NCI-H2107 (cell line): ENCODE measurements around the gene SREBF2.
"Not testable (repeated sequence)": the region's sequence is repeated elsewhere in the genome, so short reads cannot be mapped to it uniquely, and the experiment has no call there.

ENCODE experiments used
- DNase-seq: peaks from one replicate; lab custom pipeline; 2025; lab: John Stamatoyannopoulos, UW

The SREBF2 gene

DNA sequence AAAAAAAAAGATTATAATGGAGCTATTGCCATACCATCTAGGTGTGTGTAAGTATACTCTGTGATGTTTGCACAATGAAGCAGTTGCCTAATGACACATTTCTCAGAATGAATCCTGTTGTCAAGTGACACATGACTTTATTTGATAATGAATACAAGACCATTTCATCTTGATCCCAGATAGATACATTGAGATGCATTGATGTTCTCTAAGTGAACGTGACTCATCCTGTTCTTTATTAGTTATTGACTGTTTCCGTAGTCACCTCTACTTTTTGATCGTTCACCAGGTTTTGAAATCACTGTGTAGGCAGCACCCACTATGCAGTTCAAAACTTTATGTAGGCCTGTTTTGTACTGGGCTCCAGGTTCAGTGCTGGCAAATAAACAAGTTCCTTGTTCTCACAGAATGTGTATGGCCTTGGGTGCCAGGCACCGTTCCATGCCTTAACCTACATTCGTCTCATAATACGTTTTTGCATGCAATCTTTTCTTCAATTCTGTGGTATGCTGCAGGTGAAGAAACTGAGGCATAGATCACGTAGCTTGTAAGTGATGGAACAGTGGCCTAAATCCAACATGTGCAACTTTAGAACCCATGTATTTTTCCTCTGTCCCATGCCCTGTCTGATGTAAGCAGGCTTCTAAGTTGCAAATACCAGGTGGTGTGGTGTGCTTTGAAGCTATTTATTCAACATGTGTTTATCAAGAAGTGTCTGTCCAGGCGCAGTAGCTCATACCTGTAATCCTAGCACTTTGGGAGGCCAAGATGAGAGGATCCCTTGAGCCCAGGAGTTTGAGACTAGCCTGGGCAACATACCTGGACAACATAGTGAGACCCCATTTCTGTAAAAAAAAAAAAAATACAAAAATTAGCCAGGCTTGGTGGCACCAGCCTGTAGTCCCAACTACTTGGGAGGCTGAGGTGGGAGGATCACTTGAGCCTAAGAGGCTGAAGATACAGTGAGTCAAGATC lies 10.4 kb downstream of the SREBF2 start:
- no peak for DNase-seq

DNA sequence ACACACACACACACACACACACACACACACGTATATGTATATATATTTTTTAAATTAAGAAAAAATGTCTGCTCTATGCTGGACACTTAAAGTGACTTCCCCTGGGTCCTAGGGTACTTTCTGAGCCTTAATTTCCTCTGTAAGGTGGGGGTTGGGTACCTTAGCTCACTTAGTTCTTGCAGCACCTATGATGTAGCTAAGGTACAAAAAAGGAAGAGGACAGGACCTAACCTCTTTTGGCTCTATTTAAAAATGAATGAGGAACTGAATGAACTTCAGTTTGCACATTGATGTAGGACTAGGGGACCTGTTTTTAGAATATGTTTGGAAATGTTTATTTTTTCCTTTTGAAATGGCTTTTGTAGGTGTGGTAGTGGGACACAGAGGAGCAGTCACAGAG lies 11.1 kb downstream of the SREBF2 start:
- DNase-seq = no peak

DNA sequence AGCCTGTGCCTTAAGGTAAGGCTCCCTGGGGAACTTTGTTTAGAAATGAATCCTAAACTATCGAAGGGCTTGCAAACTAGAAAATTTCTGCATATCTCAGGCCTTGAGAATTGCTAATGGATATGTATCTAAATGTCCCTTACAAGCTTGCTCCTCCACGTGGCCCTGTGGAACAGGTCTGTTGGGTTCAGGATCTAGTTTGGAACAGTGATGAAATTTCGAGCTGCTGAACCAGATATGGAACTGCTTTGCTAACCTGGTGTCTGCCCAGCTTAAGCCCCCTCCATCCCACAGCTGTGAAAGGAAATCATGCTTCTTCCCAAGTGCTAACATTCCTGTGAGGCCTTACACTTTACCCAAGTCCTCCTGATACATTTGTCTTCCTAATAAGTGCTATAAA lies 11.6 kb downstream of the SREBF2 start:
- no peak for DNase-seq

DNA sequence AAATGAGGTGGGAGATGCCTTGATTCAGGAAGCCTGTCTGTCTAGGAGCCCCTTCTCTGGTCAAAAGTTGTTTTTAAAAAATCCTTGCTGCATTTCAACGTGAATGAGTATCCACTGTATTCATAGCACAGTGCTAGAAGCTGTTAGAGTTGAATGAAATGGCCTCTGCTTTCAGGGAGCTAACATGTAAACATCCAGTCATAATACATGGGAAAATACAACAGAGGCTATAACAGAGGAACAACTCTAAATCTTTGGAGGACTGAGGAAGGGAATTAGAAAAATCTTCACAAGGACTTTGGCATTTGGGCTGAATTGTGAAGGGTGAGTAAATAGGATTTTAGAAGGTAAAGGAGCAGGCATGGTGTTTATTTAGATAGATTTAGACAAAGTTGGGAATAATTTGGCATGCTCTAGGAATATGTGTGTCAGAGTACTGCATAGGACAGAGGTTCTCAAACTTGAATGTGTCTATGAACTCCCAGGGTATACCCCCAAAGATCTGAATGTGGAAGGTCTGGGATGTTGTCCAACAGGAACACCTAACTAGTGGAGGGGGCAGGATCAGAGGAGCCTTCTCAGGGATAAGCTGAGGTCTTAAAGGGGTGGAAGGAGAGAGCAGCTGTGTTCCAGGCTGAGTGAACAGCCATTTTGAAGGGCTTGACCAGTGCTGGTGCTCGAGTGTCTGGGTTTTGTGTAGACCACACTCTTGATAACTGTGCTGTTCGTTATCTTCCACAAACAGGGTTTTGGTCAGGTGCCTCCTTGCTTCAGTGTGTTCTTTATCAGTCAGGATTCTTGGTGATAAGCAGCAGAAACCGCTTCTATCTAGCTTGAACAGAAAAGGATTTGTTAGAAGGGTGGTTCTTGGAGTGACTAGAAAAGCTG lies 12.7 kb downstream of the SREBF2 start:
- no peak for DNase-seq

DNA sequence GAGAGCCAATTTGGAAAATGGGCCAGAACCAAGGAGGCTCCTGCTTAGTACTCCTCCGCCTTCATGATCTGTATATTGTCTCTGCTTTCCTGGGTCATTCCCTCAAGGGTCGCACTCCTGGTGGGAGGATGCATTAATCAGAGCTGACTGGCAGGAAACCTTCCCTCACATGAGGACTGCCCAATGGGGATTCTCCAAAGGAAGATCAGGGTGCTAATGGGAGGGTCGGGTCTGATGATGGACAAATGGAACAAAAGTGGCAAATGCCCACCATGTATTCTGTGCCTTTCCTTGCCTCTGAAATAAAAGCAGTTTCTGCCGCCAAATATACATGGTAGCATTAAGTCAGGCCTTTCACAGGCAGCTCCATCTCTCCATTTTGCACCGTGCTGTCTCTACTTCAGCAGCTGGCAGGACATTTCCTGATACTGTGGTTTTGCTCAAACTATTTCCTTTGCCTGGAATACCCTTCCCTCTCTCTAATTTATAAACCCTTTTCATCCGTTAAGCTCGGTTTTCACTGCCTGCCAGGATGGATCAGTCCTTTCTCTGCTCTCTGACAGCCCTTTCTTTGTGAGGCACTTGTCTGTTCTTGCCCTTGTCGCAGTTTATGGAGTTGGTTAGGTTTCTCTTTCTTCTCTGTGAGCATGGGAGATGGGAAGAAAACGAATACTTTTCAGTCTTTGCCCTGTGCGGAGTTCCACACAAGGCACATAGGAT lies 13.5 kb downstream of the SREBF2 start:
- no peak for DNase-seq

DNA sequence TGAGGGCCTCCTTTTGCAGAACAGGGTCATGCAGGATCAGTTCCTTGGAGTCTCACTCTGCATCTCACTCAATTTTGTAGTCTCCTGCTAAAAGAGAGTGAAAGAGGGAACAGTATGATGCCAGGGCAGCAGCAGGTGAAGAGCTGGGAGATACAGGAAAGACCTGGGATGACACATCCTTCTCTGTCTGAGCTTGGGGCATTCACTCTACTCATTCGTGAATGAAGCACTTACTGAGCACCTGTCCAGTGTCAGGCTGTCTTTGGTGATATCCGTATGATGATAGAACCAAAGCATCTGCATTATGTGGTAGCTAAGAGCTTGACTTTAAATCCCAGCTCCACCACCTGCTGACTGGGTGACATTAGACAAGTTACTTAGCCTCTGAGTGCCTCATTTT lies 14.4 kb downstream of the SREBF2 start:
- DNase-seq = no peak

DNA sequence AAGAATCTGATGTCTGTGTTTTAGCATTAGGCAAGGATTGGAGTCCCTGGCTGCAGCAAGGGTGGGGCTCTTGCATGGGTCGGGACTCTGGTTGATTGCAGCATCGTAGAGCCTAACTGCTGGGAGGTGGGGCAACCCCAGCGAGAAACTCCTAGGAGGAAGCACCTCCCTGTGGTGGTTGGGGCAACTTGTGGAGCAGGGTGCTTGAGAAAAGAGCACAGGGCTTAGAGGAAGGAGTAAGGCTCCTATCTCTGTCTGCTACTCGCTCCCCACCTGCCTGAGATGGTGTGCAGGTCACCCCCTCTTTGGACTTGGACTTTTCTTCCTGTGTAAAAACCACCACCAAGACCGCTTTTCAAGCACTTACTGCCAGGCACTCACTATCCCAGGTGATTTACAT lies 15.6 kb downstream of the SREBF2 start:
- no peak for DNase-seq

DNA sequence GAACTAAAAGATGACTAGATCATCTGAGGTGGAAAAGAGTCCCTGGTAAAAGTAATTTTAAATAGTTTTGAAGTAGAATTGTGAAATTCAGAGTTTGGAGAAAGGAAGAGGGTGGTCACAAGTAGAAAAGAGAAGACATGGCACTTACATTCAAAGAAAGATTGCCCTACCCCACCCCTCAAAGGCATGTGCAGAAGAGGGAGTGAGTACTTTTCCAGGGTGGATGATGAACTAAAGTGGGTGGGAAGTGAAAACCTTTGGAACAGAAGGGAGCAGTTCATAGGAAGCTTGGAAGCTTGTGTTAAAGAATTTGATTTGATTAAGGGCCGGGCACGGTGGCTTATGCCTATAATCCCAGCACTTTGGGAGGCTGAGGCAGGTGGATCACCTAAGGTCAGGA lies 23.6 kb downstream of the SREBF2 start:
- DNase-seq = no peak

DNA sequence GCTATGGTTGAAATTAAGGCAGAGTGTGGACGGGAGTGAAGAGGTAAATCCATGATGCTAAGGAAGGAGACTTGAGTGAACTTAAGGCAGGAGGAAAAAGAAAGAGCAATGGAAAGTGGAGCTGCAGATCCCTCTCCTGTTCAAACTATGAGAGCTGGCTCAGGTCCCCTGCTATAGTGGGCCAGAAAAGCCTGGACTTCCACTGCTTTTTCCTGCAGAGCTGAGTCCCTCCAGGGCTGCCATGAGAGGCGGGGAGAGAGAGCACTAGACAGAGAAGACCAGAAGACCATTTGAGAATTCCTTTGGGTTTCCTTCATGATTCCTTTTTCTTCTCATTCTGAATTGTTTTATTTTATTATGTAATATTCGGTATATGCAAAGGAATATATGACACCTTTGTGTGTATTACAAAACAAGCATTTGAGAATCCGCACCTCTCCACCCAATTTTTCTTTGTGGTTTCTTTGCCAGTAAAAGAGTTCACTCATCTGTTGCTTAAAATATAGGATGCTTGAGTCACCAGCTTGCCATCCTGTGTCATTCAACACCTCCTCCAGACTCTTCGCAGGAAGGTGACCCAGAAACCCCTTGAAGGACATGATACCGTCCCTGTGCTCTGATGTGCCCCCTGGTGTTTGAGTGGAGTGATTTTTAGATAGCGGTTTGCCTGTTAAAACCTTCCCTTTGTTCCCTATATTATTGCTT lies 24.4 kb downstream of the SREBF2 start:
- DNase-seq = peak; percentile 32

DNA sequence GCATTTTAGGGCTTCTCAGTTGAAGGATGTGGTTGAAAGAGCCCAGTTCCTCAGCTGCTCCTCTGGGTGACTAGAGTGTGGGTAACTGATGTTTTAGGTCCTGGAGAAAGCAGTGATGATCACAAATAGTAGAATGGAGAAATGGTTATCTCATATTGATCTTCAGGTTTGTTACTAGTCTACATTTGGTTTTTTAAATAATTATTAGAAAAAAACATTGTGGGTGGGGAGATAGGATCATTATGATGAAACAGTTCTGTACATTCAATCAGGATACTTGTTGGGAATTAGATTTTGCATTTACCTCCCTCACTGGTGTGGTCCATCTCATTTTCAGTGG lies 24.9 kb downstream of the SREBF2 start:
- DNase-seq = no peak

DNA sequence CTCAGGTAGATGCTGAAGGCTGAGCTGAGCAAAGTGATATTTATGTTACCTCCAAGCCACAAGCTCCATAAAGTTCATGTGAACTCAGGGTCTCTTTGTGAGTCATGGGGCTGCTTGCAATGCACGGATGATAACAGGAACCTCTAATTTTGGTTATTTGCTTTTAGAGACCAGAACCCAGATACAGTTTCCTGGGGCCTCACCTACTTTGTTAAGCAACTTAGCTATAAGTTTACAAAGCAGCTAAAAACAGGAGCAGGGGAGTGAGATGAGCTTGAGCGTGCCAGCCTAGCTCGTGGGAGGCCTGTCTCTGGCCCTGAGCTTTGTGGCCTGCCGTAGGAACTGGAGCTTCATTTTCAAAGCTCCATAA lies 29.2 kb downstream of the SREBF2 start:
- no peak for DNase-seq

DNA sequence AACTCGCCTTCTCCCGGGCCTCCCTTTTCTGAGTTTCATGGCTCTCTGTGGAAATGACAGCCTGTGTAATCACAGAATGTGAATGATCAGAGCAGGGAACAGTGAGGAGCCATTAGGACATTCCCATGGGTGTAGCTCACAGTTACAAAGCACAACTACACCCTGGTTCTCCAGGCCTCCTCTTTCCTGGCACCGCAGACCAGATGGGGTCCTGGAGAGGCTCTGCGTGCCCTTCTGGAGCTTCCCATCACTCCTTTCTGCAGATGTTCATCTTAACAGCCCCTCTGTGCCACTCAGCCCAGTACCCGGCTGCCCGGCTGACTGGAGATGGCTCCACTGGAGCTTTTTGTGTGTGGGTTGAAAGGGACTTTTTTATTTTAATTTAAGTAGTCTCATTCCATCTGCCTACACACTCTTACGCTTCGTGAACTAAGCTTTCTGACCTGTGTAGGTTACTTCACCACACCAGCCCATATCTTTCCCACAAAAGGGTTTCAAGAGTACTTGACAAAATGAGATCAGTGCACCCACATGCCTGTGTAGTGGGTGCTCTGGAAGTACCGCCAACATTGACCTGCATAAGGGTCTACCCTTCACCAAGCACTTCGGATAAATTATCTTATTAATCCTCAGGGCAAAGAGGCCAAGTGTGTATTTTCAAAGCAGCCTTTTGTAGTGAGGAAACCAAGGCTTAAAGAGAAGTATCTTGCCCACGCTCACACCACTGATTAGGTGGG lies 29.8 kb downstream of the SREBF2 start:
- no peak for DNase-seq

DNA sequence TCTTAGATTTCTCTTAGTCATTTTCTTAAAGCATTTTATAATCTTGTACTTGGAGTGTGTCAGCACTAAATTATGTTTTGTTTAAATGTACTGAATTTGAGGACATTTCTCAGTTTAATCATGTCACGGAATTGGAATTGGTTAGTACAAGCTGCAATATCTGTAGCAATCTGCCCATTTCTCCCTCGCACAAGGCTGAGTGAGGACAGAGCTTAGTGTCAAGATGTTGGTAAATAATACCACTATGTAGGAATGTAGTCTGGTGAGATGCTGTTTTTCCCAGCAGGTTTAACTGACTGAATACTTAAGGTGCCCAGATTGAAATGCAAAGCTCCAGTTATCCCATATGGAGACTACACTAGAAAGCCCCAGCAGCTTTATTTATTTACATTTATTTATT lies 30.6 kb downstream of the SREBF2 start:
- DNase-seq = no peak

DNA sequence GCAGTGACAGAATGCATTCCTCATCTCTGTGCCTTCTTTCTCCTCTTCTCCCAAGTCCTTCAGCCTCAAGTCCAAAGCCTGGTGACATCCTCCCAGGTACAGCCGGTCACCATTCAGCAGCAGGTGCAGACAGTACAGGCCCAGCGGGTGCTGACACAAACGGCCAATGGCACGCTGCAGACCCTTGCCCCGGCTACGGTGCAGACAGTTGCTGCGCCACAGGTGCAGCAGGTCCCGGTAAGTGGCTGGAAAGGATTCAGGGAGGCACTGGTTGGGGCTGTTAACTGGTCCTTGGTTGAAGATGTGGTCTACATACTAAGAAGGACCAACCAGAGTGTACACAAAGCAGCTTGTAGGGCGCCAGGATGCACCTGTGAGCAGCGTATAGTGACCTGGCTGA lies 35.7 kb downstream of the SREBF2 start:
- no peak for DNase-seq

DNA sequence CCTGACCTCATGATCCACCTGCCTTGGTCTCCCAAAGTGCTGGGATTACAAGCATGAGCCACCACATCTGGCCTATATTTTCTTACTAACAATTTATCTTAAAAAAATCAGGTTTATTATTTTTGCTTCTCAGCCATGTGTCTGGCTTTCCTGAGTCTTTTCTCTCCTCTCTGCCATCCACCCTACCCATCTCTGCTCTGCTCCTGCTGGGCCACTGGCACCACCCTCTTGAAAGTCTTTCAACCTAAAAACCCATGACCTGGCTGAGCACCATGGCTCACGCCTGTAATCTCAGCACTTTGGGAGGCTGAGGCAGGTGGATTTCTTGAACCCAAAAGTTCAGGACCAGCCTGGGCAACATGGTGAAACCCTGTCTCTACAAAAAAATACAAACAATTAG lies 37.2 kb downstream of the SREBF2 start:
- DNase-seq = not testable (repeated sequence)

DNA sequence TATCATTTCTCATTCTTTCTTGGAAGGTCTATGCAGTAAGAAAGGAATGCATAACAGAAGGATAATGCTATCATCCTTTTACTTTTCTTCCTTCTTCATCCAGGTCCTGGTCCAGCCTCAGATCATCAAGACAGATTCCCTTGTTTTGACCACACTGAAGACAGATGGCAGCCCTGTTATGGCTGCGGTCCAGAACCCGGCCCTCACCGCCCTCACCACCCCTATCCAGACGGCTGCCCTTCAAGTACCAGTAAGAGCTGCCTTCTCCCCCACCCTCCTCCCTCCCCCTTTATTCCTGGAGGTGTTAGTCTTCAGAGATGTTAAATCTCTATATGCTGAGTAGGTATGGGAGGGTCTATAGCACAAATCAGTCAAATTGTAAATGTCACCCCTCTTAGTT lies 37.9 kb downstream of the SREBF2 start:
- DNase-seq = no peak

DNA sequence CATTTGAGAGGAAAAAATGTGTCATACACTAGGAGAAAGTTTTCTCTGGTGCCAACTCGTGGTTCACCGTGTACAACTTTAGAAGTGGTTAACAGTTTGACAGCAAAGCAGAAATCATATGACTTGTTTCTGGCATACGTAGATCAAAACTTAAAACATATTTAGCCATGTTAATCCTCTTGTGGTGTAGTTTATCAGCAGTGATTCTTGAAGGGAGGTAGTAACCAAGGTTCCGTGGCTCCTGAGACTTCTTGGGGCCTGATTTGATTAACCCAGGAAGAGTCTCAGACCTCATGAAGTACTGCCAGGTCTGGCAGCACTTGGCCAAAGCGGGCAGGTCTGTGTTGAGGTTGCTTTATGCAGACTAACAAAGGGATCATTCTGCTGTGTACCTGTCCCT lies 40.5 kb downstream of the SREBF2 start:
- DNase-seq = no peak

DNA sequence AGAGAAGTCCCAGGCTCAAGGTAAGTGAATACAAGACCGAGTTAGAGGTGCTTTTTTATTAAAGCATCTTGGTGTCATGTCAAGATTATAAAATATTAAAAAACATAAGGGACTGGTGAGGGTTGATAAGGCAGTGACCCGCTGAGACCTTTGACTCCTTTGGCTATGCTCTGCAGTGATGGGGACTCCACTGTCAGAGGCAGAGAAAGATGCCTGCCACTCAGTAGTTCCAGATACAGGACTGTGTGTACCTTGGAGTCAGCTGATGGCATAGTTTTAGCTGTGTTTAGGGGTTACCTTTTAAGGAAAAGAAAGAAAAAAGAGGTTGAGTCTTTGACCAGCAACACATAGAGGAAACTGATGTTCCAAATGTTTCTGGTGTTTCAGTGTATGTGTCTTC lies 41.2 kb downstream of the SREBF2 start:
- DNase-seq = no peak

DNA sequence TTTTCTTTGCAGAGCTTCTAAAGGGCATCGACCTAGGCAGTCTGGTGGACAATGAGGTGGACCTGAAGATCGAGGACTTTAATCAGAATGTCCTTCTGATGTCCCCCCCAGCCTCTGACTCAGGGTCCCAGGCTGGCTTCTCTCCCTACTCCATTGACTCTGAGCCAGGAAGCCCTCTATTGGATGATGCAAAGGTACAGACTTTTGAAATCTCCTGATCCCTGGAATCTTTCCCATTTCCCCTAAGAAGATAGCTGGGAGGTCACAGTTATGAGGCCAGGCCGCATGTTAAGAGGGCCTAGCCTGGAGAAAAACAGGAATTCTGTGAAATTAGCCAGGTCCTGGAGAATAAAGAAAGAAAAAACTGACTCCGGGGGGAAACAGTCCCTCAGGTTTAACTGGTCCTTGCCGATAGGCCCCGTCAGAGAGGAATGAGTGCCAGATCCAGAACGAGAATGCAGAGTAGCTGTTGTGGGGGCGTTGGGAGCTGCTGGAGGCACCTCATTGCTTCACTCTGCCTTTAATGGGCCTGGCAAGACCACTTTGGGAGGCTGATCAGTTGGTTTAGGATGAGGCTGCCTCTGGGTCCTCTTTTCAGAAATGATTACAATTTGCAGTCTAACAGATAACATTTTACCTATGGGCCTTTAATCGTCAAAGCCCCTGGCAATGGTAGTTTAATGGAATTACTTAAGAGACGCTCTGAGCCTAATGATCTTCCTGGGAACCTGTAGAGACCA lies 42.8 kb downstream of the SREBF2 start:
- no peak for DNase-seq

DNA sequence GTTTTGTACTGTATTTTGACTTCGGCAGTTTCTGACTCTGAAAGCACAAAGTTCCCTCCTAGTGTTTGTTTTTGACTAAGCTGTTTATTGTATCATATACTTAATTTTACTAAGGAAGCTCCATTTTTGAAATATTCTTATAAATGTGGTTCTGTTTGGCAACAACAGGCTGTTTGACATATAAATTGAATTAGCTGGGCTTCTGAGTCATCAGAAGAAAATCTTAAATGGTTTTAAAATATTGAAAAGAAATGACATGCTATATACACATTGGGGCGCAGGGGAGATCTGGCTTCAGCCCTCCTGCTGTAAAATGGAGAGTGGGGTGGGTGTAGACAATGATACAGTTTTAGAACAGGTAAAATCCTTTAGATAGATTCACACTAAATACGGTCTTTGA lies 43.4 kb downstream of the SREBF2 start:
- DNase-seq = no peak

DNA sequence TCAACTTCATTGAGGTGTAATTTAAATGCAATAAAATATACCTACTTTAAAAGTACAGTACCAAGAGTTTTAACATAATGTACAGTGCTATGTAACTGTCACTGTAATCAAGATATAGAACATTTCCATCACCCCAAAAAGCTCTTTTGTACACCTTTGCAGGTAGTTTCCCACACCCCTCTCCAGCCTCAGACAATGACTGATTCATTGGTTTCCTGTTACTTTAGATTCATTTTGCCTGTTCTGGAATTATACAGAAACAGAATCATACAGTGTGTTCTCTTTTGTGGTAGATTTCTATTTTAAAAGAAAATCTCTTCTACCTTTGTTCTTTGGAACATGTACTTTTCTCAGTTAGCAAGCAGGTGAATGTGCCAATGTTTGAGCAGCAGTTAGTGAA lies 43.8 kb downstream of the SREBF2 start:
- no peak for DNase-seq
